SK-N-SH (cell line): ENCODE results near the gene IGLON5. TPM values are rescaled to one million over a fixed set of nuclear protein-coding genes. Genes with fewer than 3 reads are reported as not detected.
A peak's percentile ranks its signal among the peaks of the same experiment; 100 is the strongest.

ENCODE experiments used
- CTCF ChIA-PET: fragments of 300-600, 350-600 bp; formaldehyde crosslinking; extraction: SDS; loops from one replicate; lab custom pipeline; 2021; lab: Yijun Ruan, JAX
- POLR2A ChIA-PET: fragments of 350-600 bp; sonication (Branson Sonifier 250); formaldehyde crosslinking; extraction: SDS; loops from one replicate; lab custom pipeline; 2020; ENCODE audit warnings: antibody characterized with exemption, inconsistent platforms; lab: Yijun Ruan, JAX
- DNase-seq: peaks from one replicate; pipeline ENCODE4 v3.0.0; 2012
- H2AFZ ChIP-seq: fragments of 200-600 bp; sonication (generic); 2 replicates; pipeline ENCODE4 v1.8.1; 2016; ENCODE audit warnings: antibody characterized with exemption, mild to moderate bottlenecking, low read depth
- H3F3A ChIP-seq: fragments of 200-600 bp; sonication (generic); replicated peaks from 2 replicates; pipeline ENCODE3; 2016; ENCODE audit warnings: antibody characterized with exemption, mild to moderate bottlenecking; ENCODE audit not compliant: insufficient read depth
- H3K27ac ChIP-seq, 2 experiments: fragments of 200-500 bp in 1 of 2; fragments of 200-600 bp in 1 of 2; sonication (Bioruptor generic) in 1 of 2; sonication (generic), shearing (Covaris generic) in 1 of 2; 2 replicates each; pipeline versions ENCODE4 v1.5.1 to v1.6.1; 2014 to 2016; ENCODE audit warnings: low read depth in 2 of 2, inconsistent platforms in 1 of 2, low read length in 1 of 2, mild to moderate bottlenecking in 1 of 2, mixed read lengths in 1 of 2
- H3K27me3 ChIP-seq: fragments of 200-600 bp; sonication (generic), shearing (Covaris generic); 2 replicates; pipeline ENCODE4 v1.6.1; 2016; ENCODE audit warnings: mixed run types; ENCODE audit not compliant: insufficient read depth
- H3K36me3 ChIP-seq, 2 experiments: fragments of 200-500 bp in 1 of 2; fragments of 200-600 bp in 1 of 2; sonication (Bioruptor generic) in 1 of 2; sonication (generic) in 1 of 2; replicated peaks in 1 of 2; 2 replicates each; pipeline versions ENCODE3 to v1.5.1; 2014 to 2016; ENCODE audit warnings: low read length in 1 of 2, mild to moderate bottlenecking in 1 of 2; ENCODE audit not compliant: insufficient read depth in 2 of 2, control insufficient read depth in 1 of 2
- H3K4me1 ChIP-seq, 2 experiments: fragments of 200-500 bp in 1 of 2; fragments of 200-600 bp in 1 of 2; sonication (Bioruptor generic) in 1 of 2; sonication (generic), shearing (Covaris generic) in 1 of 2; 2 replicates each; pipeline versions ENCODE4 v1.5.1 to v1.6.1; 2014 to 2016; ENCODE audit warnings: low read depth in 1 of 2, low read length in 1 of 2, mixed run types in 1 of 2; ENCODE audit not compliant: insufficient read depth in 2 of 2, control insufficient read depth in 1 of 2
- H3K4me2 ChIP-seq: fragments of 200-600 bp; sonication (generic), shearing (Covaris generic); 2 replicates; pipeline ENCODE4 v1.6.1; 2017; ENCODE audit warnings: mixed run types
- H3K4me3 ChIP-seq, 2 experiments: fragments of 200-500 bp in 1 of 2; fragments of 200-600 bp in 1 of 2; sonication (Bioruptor generic) in 1 of 2; sonication (generic), shearing (Covaris generic) in 1 of 2; 2 replicates each; pipeline versions ENCODE4 v1.5.1 to v1.8.1; 2014 to 2016; ENCODE audit warnings: low read depth in 2 of 2, inconsistent platforms in 1 of 2, low read length in 1 of 2, mild to moderate bottlenecking in 1 of 2, mixed read lengths in 1 of 2, moderate library complexity in 1 of 2
- H3K79me2 ChIP-seq: fragments of 200-600 bp; sonication (generic); 2 replicates; pipeline ENCODE4 v1.8.1; 2017; ENCODE audit warnings: mild to moderate bottlenecking; ENCODE audit not compliant: insufficient read depth
- H3K9ac ChIP-seq: fragments of 200-600 bp; sonication (generic); 2 replicates; pipeline ENCODE4 v1.6.1; 2017; ENCODE audit warnings: mixed run types
- H3K9me2 ChIP-seq: fragments of 200-600 bp; sonication (generic); 2 replicates; pipeline ENCODE4 v1.6.1; 2017; ENCODE audit warnings: mixed run types
- H3K9me3 ChIP-seq: fragments of 200-600 bp; sonication (generic); 2 replicates; pipeline ENCODE4 v1.6.1; 2017; ENCODE audit warnings: mixed run types, mild to moderate bottlenecking, moderate library complexity
- H4K20me1 ChIP-seq: fragments of 200-600 bp; sonication (generic); 2 replicates; pipeline ENCODE4 v1.6.1; 2017; ENCODE audit warnings: mild to moderate bottlenecking, mixed run types; ENCODE audit not compliant: insufficient read depth
- CHD2 ChIP-seq: fragments of 150-350 bp; IDR thresholded peaks from 2 replicates; pipeline ENCODE4 v1.6.1; 2018; ENCODE audit warnings: low read length; ENCODE audit not compliant: partially characterized antibody
- FOSL2 ChIP-seq: IDR thresholded peaks from 2 replicates; pipeline ENCODE4 v1.4.0; 2012; ENCODE audit warnings: low read depth, mild to moderate bottlenecking, moderate library complexity, borderline replicate concordance
- FOXJ3 ChIP-seq: sonication (generic); formaldehyde crosslinking; IDR thresholded peaks from 2 replicates; pipeline ENCODE4 v1.5.1; 2020; ENCODE audit warnings: mild to moderate bottlenecking, missing genetic modification reagents
- GABPA ChIP-seq: IDR thresholded peaks from 2 replicates; pipeline ENCODE4 v1.4.0; 2012; ENCODE audit warnings: low read depth, mild to moderate bottlenecking
- MXI1 ChIP-seq: IDR thresholded peaks from 2 replicates; pipeline ENCODE4 v1.6.1; 2012; ENCODE audit warnings: mild to moderate bottlenecking, low read depth, low read length, improper control_type of control experiment
- NFIC ChIP-seq: IDR thresholded peaks from 2 replicates; pipeline ENCODE4 v1.4.0; 2012; ENCODE audit warnings: borderline replicate concordance
- NRF1 ChIP-seq: IDR thresholded peaks from 2 replicates; pipeline ENCODE4 v1.6.1; 2012; ENCODE audit warnings: low read depth, mild to moderate bottlenecking, low read length
- PBX3 ChIP-seq: IDR thresholded peaks from 2 replicates; pipeline ENCODE4; 2012
- POLR2AphosphoS5 ChIP-seq: IDR thresholded peaks from 2 replicates; pipeline ENCODE4 v1.6.1; 2012; ENCODE audit warnings: low read depth, low read length
- REST ChIP-seq: IDR thresholded peaks from 2 replicates; pipeline ENCODE4 v1.6.1; 2012; ENCODE audit warnings: mild to moderate bottlenecking, low read depth, low read length, moderate library complexity
- SMC3 ChIP-seq: IDR thresholded peaks from 2 replicates; pipeline ENCODE4 v1.6.1; 2012; ENCODE audit warnings: low read depth, low read length, improper control_type of control experiment
- YY1 ChIP-seq: IDR thresholded peaks from 2 replicates; pipeline ENCODE4 v1.4.0; 2012; ENCODE audit warnings: low read depth, mild to moderate bottlenecking
- WGBS: methylation state at CpG from one replicate; pipeline ENCODE4 v1.1.6; 2017; ENCODE audit warnings: low lambda C conversion rate; 5-methylcytosine and 5-hydroxymethylcytosine counted together
- polyA plus RNA-seq, 3 experiments: library from polyadenylated mRNA; depleted of rRNA; stranded (reverse); fragments of >200 nt; gene quantifications; 2 replicates each; pipeline ENCODE4 v1.2.3, GENCODE V29; 2012

The IGLON5 gene
- polyA plus RNA-seq, 1 of the 3 experiments (the other 2 are of a cell fraction), result 0.36 TPM

- Histone ChIP-seq H3K27ac (peak overlapping the region; percentile 79 to 94), H2AFZ (peak overlapping the region; percentile 73)
Measured at GRCh38 chr19:51367565-51368365, 56.3 kb downstream of the IGLON5 start.

More at GRCh38 chr19:51367565-51368365, 56.3 kb downstream of the IGLON5 start:
- POLR2A ChIA-PET, result interaction anchor here (0.6 to 1.5 kb wide), 4 partner anchors 26 to 37 kb away, joined by 3 to 7 read pairs (median 4); no protein-coding TSS in a partner anchor
- CTCF ChIA-PET, result interaction anchor here (1.3 to 1.5 kb wide), 2 partner anchors 12 to 27 kb away, joined by 3 to 5 read pairs; no protein-coding TSS in a partner anchor
- Histone ChIP-seq H3K27me3 (peaks cover 11% of the 10 kb centered on the region; the same call in 1 of the 2 replicates), H3F3A (no peaks in the 10 kb centered on the region), H3K9me3 (no peaks in the 10 kb centered on the region), H3K4me3 (peak overlapping the region; percentile 77 to 80), H3K4me1 (peaks cover 6 to 21% of the 10 kb centered on the region in 2 experiments; a peak in 3 of 4 replicates), H3K9ac (peak overlapping the region; percentile 87), H3K79me2 (peaks cover 6% of the 10 kb centered on the region), H4K20me1 (no peaks in the 10 kb centered on the region), H3K4me2 (peak overlapping the region; percentile 100), H3K36me3 (no peaks in the 10 kb centered on the region), H3K9me2 (no peaks in the 10 kb centered on the region)
- 0% methylated on average over 8 of the region's 64 CpGs for WGBS
- TF ChIP-seq CHD2 (peak; percentile 65), MXI1 (peak; percentile 70), FOSL2 (no peak), POLR2AphosphoS5 (peak; percentile 75), YY1 (no peak), SMC3 (peak; percentile 2; the same call in 1 of the 2 replicates), PBX3 (peak; percentile 21; the same call in 1 of the 2 replicates), REST (no peak), GABPA (peak; percentile 52; the same call in 1 of the 2 replicates), NFIC (no peak), FOXJ3 (CRISPR knock-in tag) (0 out of 2 replicates have a peak, but pooled peaks have one; percentile 17), NRF1 (peak; percentile 19; the same call in 1 of the 2 replicates)
- DNase-seq, result peak; percentile 98
